Liver (tissue), 3 donors: ENCODE measurements around the gene POP4.

Experiments used
- CTCF ChIP-seq: fragments of 150-350 bp; IDR thresholded peaks from 2 replicates; pipeline ENCODE4 v1.5.1; 2017; ENCODE audit warnings: improper control_type of control experiment, low read depth, low read length; ENCODE audit not compliant: missing input control
- GABPA ChIP-seq, 2 donors: IDR thresholded peaks in 1 of 2; conservative IDR thresholded peaks in 1 of 2; 2 replicates each; pipeline ENCODE4 v1.6.1; 2016; ENCODE audit warnings: antibody characterized with exemption in 2 of 2, mild to moderate bottlenecking in 1 of 2, moderate library complexity in 1 of 2
- MAX ChIP-seq: IDR thresholded peaks from 2 replicates; pipeline ENCODE4 v1.6.1; 2016; ENCODE audit warnings: antibody characterized with exemption
- RAD21 ChIP-seq, 2 donors: IDR thresholded peaks; 2 replicates each; pipeline ENCODE4 v1.6.1; 2016; ENCODE audit warnings: antibody characterized with exemption in 2 of 2, mild to moderate bottlenecking in 2 of 2
- donor health status: healthy.
- donor health status: healthy.

GRCh38 chr19:29569038-29569911, 36.8 kb upstream of the POP4 start:
- TF ChIP-seq CTCF (no peak), RAD21 (IDR thresholded peaks at IDR 0.05) (no peak), GABPA (IDR thresholded peaks at IDR 0.05 in 1 of 2, conservative IDR thresholded peaks at IDR 0.05 in 1 of 2) (no peak), MAX (no peak)
